ENCODE measurements around the gene NUP210L. TPM values are rescaled to one million over a fixed set of nuclear protein-coding genes. Genes with fewer than 3 reads are reported as not detected.
"Not testable (repeated sequence)": the region's sequence is repeated elsewhere in the genome, so short reads cannot be mapped to it uniquely, and the experiment has no call there.

NUP210L gene
- total RNA-seq, 1 donor from 2014 or later: 0.02 TPM

- Mint-ChIP-seq H3K9me3 (peaks cover 3% of the 10 kb centered on the region), H3K4me3 (peak within 1 kb of the TSS; percentile 93), H3K36me3 (ENCODE audit: low read depth) (peaks cover 40% of the 10 kb centered on the region), H3K27ac (peak within 1 kb of the TSS; percentile 96), H3K4me1 (peaks cover 38% of the 10 kb centered on the region), H3K27me3 (no peaks in the 10 kb centered on the region)
- peak; percentile 96 for DNase-seq
- intact Hi-C loops (cut with micrococcal nuclease): loop anchor here (1.0 to 5.0 kb wide), 7 partner anchors 13 to 282 kb away; partner anchors contain the start of genes HAX1, INTS3, JTB and NUP210L
Measured at GRCh38 chr1:153990468-153991150, 164.3 kb downstream of the NUP210L start, which contains the start of gene RPS27. TSS of gene RPS27 (plus strand) at chr1:153990762. CDS start at chr1:153990797, 35 bp downstream.

GRCh38 chr1:153987621-153988020 lies 167.3 kb downstream of the NUP210L start:
- H3K36me3 Mint-ChIP-seq (ENCODE audit: low read depth): peaks cover 20% of the 10 kb centered on the region
- peak overlapping the region; percentile 88 for H3K27ac Mint-ChIP-seq
- peaks cover 3% of the 10 kb centered on the region for H3K9me3 Mint-ChIP-seq
- DNase-seq: no peak
- no peaks in the 10 kb centered on the region for H3K27me3 Mint-ChIP-seq
- H3K4me3 Mint-ChIP-seq: peak overlapping the region; percentile 77
- intact Hi-C loops (cut with micrococcal nuclease): loop anchor here (2.0 kb wide), 4 partner anchors 43 to 317 kb away; partner anchors contain the start of genes GATAD2B and ILF2
- H3K4me1 Mint-ChIP-seq: peaks cover 43% of the 10 kb centered on the region

GRCh38 chr1:153985941-153986761 lies 168.7 kb downstream of the NUP210L start, which contains the start of gene RAB13:
TSS of gene RAB13 (minus strand) at chr1:153986339. CDS start at chr1:153986236, 103 bp downstream.
- Mint-ChIP-seq H3K9me3 (peaks cover 3% of the 10 kb centered on the region), H3K4me3 (peak within 1 kb of the TSS; percentile 77), H3K27ac (peak within 1 kb of the TSS; percentile 91), H3K4me1 (peaks cover 31% of the 10 kb centered on the region), H3K36me3 (ENCODE audit: low read depth) (peaks cover 7% of the 10 kb centered on the region), H3K27me3 (no peaks in the 10 kb centered on the region)
- DNase-seq: no peak
- intact Hi-C loops (cut with micrococcal nuclease): loop anchor here (1.0 to 2.0 kb wide), 9 partner anchors 9 to 315 kb away; partner anchors contain the start of genes GATAD2B, ILF2 and JTB

GRCh38 chr1:153985341-153985912 lies 169.4 kb downstream of the NUP210L start:
- Mint-ChIP-seq H3K27ac (peak overlapping the region; percentile 91), H3K9me3 (peaks cover 3% of the 10 kb centered on the region), H3K4me1 (peaks cover 29% of the 10 kb centered on the region), H3K27me3 (no peaks in the 10 kb centered on the region), H3K4me3 (peak overlapping the region; percentile 75), H3K36me3 (ENCODE audit: low read depth) (no peaks in the 10 kb centered on the region)
- DNase-seq: no peak
- intact Hi-C loops (cut with micrococcal nuclease): no loop called here

- DNase-seq: no peak
- peaks cover 27% of the 10 kb centered on the region for H3K4me1 Mint-ChIP-seq
- intact Hi-C loops (cut with micrococcal nuclease): no loop called here
- H3K4me3 Mint-ChIP-seq: no peak overlapping the region
- peak overlapping the region; percentile 54 for H3K27ac Mint-ChIP-seq
- H3K36me3 Mint-ChIP-seq (ENCODE audit: low read depth): no peaks in the 10 kb centered on the region
- H3K9me3 Mint-ChIP-seq: no peaks in the 10 kb centered on the region
- no peaks in the 10 kb centered on the region for H3K27me3 Mint-ChIP-seq
Measured at GRCh38 chr1:153984123-153984894, 170.6 kb downstream of the NUP210L start.

GRCh38 chr1:153981735-153982134 lies 173.1 kb downstream of the NUP210L start:
- peaks cover 31% of the 10 kb centered on the region for H3K4me1 Mint-ChIP-seq
- H3K9me3 Mint-ChIP-seq; H3K36me3 Mint-ChIP-seq (ENCODE audit: low read depth); intact Hi-C loops (cut with micrococcal nuclease); H3K27ac Mint-ChIP-seq; H3K4me3 Mint-ChIP-seq; H3K27me3 Mint-ChIP-seq; DNase-seq: not testable (repeated sequence)

GRCh38 chr1:153979091-153979490 lies 175.8 kb downstream of the NUP210L start:
- DNase-seq; intact Hi-C loops (cut with micrococcal nuclease); H3K27me3 Mint-ChIP-seq; H3K9me3 Mint-ChIP-seq: not testable (repeated sequence)
- Mint-ChIP-seq H3K4me1 (peaks cover 28% of the 10 kb centered on the region), H3K36me3 (ENCODE audit: low read depth) (peaks cover 27% of the 10 kb centered on the region), H3K4me3 (peak overlapping the region; percentile 99), H3K27ac (peak overlapping the region; percentile 74)

GRCh38 chr1:153978274-153978909 lies 176.5 kb downstream of the NUP210L start:
- peaks cover 33% of the 10 kb centered on the region for H3K36me3 Mint-ChIP-seq (ENCODE audit: low read depth)
- peaks cover 31% of the 10 kb centered on the region for H3K4me1 Mint-ChIP-seq
- intact Hi-C loops (cut with micrococcal nuclease): no loop called here
- peak overlapping the region; percentile 97 for H3K27ac Mint-ChIP-seq
- peak overlapping the region; percentile 99 for H3K4me3 Mint-ChIP-seq
- no peaks in the 10 kb centered on the region for H3K27me3 Mint-ChIP-seq
- no peak for DNase-seq
- no peaks in the 10 kb centered on the region for H3K9me3 Mint-ChIP-seq

GRCh38 chr1:153977250-153978240 lies 177.3 kb downstream of the NUP210L start, which contains the start of gene JTB:
TSS of gene JTB (minus strand) at chr1:153977674. CDS start at chr1:153977252, 422 bp downstream.
- Mint-ChIP-seq H3K4me3 (peak within 1 kb of the TSS; percentile 99), H3K27ac (peak within 1 kb of the TSS; percentile 97), H3K9me3 (no peaks in the 10 kb centered on the region), H3K36me3 (ENCODE audit: low read depth) (peaks cover 41% of the 10 kb centered on the region), H3K4me1 (peaks cover 36% of the 10 kb centered on the region), H3K27me3 (no peaks in the 10 kb centered on the region)
- intact Hi-C loops (cut with micrococcal nuclease): loop anchor here (1.0 kb wide), 4 partner anchors 9 to 19 kb away; partner anchors contain the start of genes CREB3L4, CRTC2, RAB13 and RPS27
- peak; percentile 95 for DNase-seq

GRCh38 chr1:153976819-153977249 lies 178.0 kb downstream of the NUP210L start:
- Mint-ChIP-seq H3K4me3 (peak overlapping the region; percentile 99), H3K4me1 (peaks cover 44% of the 10 kb centered on the region), H3K27me3 (no peaks in the 10 kb centered on the region), H3K36me3 (ENCODE audit: low read depth) (peaks cover 47% of the 10 kb centered on the region), H3K27ac (peak overlapping the region; percentile 97), H3K9me3 (no peaks in the 10 kb centered on the region)
- intact Hi-C loops (cut with micrococcal nuclease): loop anchor here (1.0 kb wide), 4 partner anchors 9 to 19 kb away; partner anchors contain the start of genes CREB3L4, CRTC2, RAB13 and RPS27
- no peak for DNase-seq

- H3K9me3 Mint-ChIP-seq: no peaks in the 10 kb centered on the region
- H3K4me1 Mint-ChIP-seq: peaks cover 47% of the 10 kb centered on the region
- intact Hi-C loops (cut with micrococcal nuclease): no loop called here
- H3K27me3 Mint-ChIP-seq: no peaks in the 10 kb centered on the region
- DNase-seq: no peak
- peaks cover 47% of the 10 kb centered on the region for H3K36me3 Mint-ChIP-seq (ENCODE audit: low read depth)
- H3K27ac Mint-ChIP-seq: no peak overlapping the region
- no peak overlapping the region for H3K4me3 Mint-ChIP-seq
Measured at GRCh38 chr1:153973525-153973924, 181.3 kb downstream of the NUP210L start.

All from activated CD4-positive, alpha-beta T cell treated with anti-CD3 and anti-CD28 coated beads, Interleukin-2, amount 10 ng/mL, durations not matched to agents 24 days and 14 days (primary cell).